Mucosa of descending colon (tissue), 3 donors: ENCODE measurements around the gene MTHFSD. TPM values are rescaled to one million over a fixed set of nuclear protein-coding genes. Genes with fewer than 3 reads are reported as not detected.

ENCODE experiments used
- ATAC-seq: fragments of 200-7000 bp; cut with Tn5 transposase; one replicate; pipeline ENCODE4 v1.9.1; 2020; ENCODE audit warnings: mild to moderate bottlenecking, moderate library complexity
- DNase-seq, 3 donors: peaks; one replicate each; pipeline ENCODE4 v3.0.0-alpha.2; 2020
- H3K36me3 ChIP-seq: fragments of 200-600 bp; one replicate; pipeline ENCODE4 v1.8.0; 2021; ENCODE audit warnings: low read depth, mild to moderate bottlenecking
- H3K4me1 ChIP-seq: fragments of 200-600 bp; one replicate; pipeline ENCODE4 v1.8.0; 2021; ENCODE audit warnings: low read depth, mild to moderate bottlenecking
- H3K4me3 ChIP-seq: fragments of 200-600 bp; one replicate; pipeline ENCODE4 v1.8.0; 2021; ENCODE audit warnings: mild to moderate bottlenecking
- H3K9me3 ChIP-seq: fragments of 200-600 bp; one replicate; pipeline ENCODE4 v1.8.0; 2021; ENCODE audit warnings: mild to moderate bottlenecking
- CTCF ChIP-seq: fragments of 200-600 bp; IDR thresholded peaks from one replicate; pipeline ENCODE4 v1.8.0; 2022; ENCODE audit warnings: antibody characterized with exemption, mild to moderate bottlenecking
- intact Hi-C, 2 donors: fragments of 100-400 bp; cut with DNase I in 1 of 2; cut with micrococcal nuclease in 1 of 2; formaldehyde crosslinking; loops; one replicate each; pipeline versions ENCODE4 v1.11.0 to v1.11.1; 2022; cut with DNase I, micrococcal nuclease
- total RNA-seq, 3 donors: library from RNA; stranded (reverse); fragmentation: NEBNext Ultra II Directional in 2 of 3; extraction: Animal tissue kit (Norgen Biotek cat#: 25700) in 2 of 3; gene quantifications; one replicate each; pipeline versions ENCODE4 v1.2.1 to v1.2.4, GENCODE V29; 2021 to 2023
- donor health status: DM: no; HTN: no; CAD: no; lungs with moderate emphysema.
- donor health status: DM: no; HTN: no; CAD: no.
- donor health status: DM: no; HTN: yes; CAD: no.

The MTHFSD gene
- total RNA-seq, 3 donors from 2014 or later = 22.6 to 30.4 (median 25.5) TPM

GRCh38 chr16:86540894-86541293, 14.1 kb downstream of the MTHFSD start:
- H3K4me3 ChIP-seq = no peak overlapping the region
- no peak for DNase-seq
- H3K9me3 ChIP-seq = no peaks in the 10 kb centered on the region
- no peak for TF ChIP-seq CTCF
- H3K4me1 ChIP-seq = no peaks in the 10 kb centered on the region
- ATAC-seq = no peak
- H3K36me3 ChIP-seq = peaks cover 3% of the 10 kb centered on the region
- intact Hi-C loops = no loop called here

GRCh38 chr16:86538196-86538780, 16.7 kb downstream of the MTHFSD start:
- Histone ChIP-seq H3K4me1 (no peaks in the 10 kb centered on the region), H3K36me3 (peaks cover 3% of the 10 kb centered on the region), H3K9me3 (no peaks in the 10 kb centered on the region), H3K4me3 (no peak overlapping the region)
- no peak for TF ChIP-seq CTCF
- DNase-seq (no peak), ATAC-seq (no peak)
- intact Hi-C loops = no loop called here

DNA sequence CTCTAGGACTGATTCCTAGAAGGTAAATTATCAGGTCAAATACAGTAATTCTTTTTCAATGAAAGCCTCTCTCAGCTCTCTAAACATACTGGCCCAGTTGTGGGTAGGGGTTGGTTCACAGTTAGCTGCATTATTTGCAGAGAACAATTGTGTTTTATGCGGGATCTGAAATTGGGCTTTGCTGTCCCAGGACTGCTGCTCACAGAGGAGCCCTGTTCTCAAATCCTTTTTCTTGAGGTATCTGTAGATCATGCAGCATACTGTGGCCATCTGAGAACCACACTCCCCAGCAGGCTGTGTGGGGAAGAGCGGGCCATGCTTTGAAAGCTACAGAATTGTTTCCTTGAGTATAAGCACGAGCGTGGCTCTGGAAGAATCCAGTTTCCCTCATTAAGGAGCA, 17.5 kb downstream of the MTHFSD start:
- H3K9me3 ChIP-seq = no peaks in the 10 kb centered on the region
- ATAC-seq (no peak), DNase-seq (no peak)
- no peak overlapping the region for H3K4me3 ChIP-seq
- H3K36me3 ChIP-seq = peaks cover 3% of the 10 kb centered on the region
- intact Hi-C loops = no loop called here
- no peak for TF ChIP-seq CTCF
- no peaks in the 10 kb centered on the region for H3K4me1 ChIP-seq

DNA sequence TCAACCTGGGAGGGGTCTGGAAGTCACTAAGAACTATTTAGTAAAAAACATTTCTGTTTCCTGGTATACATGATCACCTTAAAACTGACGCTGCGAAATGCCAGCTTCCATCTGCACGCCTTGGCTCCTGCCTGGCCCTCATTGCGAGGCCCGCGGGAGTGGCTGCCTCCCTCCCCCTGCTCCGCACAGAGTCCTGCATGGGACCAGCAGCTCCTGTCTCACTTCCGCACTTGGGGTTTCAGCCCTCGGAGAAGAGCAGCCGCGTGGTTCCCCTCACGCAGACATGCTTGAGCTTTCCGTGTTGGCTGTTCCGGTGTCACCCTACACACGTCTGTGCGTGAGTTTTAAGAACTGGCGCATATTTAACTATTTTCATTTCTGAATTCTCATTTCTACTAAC, 18.4 kb downstream of the MTHFSD start:
- Histone ChIP-seq H3K4me3 (no peak overlapping the region), H3K4me1 (no peaks in the 10 kb centered on the region), H3K9me3 (no peaks in the 10 kb centered on the region), H3K36me3 (peaks cover 2% of the 10 kb centered on the region)
- ATAC-seq = no peak
- TF ChIP-seq CTCF = no peak
- intact Hi-C loops = no loop called here
- DNase-seq = no peak

DNA sequence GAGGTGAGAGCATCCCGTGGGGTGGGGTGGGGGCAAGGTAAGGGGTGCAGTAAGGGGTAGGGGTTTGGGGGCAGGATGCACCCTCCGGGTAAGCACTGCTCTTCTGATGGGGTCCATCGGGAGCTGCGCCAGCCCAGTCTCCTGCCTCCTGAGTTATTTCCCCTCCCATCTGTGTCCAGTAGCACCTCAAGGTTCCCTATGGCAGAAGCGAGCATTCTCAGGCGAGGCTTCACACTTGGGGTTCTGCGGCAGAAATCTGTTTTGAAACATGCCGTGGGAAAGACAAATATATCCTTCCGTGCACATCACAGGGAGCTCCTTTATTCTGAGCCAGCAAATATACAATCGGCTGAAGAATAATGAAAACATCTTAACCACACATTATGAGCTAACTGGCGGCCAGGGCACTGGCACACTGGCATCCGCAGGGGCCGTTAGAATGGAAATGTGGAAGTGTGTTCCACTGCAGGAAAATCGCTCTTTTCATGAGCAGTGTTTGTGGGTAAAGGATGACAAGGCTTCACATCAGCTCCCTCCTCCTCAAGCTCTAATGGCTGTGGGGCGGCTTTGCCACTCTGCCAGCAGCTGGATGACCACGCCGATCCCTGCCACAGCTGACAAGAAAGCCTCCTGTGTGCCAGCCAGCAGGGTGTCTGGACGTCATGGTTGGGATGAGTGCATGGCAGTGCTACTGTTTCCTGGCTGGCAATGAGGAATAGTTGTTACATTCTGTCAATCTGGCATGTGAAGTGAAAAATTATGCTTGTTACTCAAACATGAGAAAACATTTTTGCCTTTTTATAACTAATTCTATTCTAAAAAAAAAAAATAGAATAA, 20.0 kb downstream of the MTHFSD start:
- ATAC-seq (no peak), DNase-seq (no peak)
- Histone ChIP-seq H3K4me1 (no peaks in the 10 kb centered on the region), H3K4me3 (no peak overlapping the region), H3K9me3 (no peaks in the 10 kb centered on the region), H3K36me3 (no peaks in the 10 kb centered on the region)
- intact Hi-C loops = no loop called here
- TF ChIP-seq CTCF = no peak
